Stimulated activated CD4-positive, alpha-beta T cell treated with anti-CD3 and anti-CD28 coated beads, Interleukin-1b, Interleukin-23, amount 100 ng/mL, for 48 hours (primary cell): ENCODE measurements around the gene KRTAP10-3.

Source experiments
- DNase-seq: peaks from one replicate; pipeline ENCODE4 v3.0.0-alpha.2; 2020

The KRTAP10-3 gene

GRCh38 chr21:44514746-44515358, 43.7 kb downstream of the KRTAP10-3 start:
- no peak for DNase-seq

GRCh38 chr21:44514218-44514520, 44.4 kb downstream of the KRTAP10-3 start:
- no peak for DNase-seq

- DNase-seq = no peak
These were observed 45.0 kb downstream of the KRTAP10-3 start for GRCh38 chr21:44513389-44514217.

- no peak for DNase-seq
These were observed 45.9 kb downstream of the KRTAP10-3 start for GRCh38 chr21:44512496-44513388.

DNA sequence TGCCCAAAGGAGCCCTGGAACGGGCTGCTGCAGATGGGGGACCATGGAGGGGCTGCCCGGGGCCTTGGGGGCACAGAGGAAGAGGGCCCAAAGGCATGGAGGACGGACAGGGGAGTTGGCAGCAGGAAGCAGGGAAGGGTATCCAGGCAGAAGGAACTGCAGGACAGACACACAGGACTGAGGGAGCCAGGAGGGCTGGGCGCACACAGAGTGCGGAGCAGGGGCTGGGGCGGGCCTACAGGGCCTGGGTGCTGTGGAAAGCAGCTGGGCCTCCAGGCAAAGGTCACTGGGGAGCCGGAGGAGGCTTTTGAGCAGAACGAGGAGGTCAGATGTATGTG, 46.7 kb downstream of the KRTAP10-3 start:
- no peak for DNase-seq

DNA sequence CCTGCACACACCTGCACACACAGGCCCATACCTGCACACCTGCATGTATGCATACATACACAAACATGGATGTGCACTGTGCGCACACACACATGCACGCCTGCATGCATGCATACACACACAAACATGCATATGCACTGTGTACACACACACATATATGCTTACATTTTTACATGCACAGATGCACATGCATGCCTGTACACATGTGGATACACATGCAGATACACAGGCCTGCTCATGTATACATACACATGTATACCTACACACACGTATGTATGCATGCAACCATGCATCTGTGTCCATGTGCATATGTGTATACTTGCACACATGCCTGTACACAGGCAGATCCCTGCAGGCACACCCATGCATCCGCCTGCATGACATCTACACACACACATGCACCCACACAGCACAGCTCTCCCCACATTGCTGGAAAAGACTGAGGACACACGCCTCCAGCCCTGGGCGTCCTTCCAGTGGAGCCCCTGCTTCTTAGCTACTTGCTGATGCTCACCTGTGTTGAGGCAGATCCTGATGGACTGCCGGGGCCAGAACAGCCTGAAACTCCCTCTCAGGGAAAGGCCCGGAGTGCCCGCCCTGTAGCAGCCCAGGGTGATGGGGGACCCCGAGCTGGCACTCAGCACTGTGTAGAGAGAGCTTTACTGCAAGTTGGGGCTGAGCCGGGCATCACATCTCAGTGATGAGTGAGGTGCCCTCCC, 47.2 kb downstream of the KRTAP10-3 start:
- DNase-seq = no peak

GRCh38 chr21:44510508-44511218, 47.9 kb downstream of the KRTAP10-3 start:
- peak; percentile 70 for DNase-seq

DNA sequence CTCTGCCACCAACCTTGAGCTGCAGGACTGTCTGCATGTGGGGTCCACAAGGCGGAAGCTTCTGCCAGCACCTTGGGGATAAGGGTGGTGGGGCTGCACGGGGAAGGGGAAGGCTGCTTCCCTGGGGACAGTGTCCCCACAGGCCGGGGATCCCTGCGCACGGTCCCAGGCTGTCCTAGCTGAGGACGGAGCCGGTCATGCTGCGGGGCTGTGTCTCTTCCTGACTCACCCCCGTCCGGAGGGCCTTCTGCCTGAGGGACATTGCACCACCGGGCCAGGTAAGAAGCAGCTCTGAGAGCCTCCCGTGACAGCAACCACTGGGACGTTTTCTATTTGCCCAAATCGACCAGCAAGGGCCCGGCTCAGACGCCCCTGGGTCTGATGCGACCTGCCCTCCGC, 48.5 kb downstream of the KRTAP10-3 start:
- DNase-seq = no peak

DNA sequence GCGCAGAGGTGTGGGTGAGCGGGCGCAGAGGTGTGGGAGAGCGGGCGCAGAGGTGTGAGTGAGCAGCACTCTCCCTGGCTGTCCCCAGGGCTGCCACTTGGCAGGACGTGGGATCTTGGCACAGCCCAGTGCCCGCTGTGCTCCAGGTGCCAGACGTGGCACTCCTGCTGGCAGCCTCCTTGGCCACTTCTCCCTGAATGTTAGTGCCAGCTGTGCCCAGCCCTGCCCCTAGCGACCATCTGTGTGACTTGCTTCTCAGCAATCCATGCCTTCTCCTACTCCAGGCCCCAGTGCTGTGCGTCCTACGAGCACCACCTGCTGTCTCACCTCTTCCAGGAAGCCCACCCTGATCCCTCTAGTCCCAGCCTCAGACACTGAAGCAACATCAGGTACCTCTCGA, 49.1 kb downstream of the KRTAP10-3 start:
- DNase-seq = no peak

DNA sequence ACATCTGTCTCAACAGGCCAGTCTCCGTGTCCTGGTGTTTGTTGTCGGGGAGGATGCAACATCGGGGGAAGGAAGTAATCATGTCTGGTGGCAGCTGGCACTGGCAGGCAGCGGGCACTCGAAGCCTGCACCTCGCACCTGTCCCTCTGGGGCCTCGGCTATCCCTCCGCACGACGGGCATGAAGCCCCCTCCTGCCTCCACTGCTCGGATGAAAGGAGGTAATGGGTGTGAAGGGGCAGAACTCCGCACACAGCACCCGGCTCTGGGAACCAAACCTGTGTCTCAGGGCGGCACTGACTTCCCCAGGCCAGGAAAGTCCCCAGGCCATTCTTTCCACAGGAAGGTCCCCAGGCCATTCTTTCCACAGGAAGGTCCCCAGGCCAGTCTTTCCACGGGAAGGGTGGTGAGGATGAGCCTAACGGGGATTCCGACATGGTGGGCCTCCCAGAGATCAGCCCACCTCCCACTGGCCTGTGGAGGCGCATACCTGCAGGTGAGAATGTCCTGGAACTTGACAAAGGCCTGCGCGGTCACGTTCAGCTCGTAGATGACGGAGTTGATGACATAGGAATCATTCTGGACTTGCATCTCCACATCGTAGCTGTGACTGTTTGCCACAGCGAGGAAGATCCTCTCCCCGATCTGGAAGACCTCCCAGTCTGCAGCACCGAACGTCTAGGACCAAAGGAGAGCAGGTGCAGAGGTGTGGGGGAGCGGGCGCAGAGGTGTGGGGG, 49.7 kb downstream of the KRTAP10-3 start:
- no peak for DNase-seq

DNA sequence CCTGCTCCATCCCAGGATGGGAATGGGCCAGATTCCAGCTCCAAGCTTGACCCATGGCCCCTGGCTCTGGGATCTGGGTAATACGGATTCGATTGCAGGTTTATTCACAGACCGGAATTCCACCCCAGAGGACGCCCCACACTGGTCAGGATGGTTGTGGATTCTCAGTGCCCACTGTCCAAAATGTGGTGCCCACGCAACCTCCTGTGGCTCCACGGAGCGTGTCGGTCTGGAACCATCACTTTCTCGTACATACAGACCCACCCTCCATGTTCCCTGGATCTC, 50.2 kb downstream of the KRTAP10-3 start:
- DNase-seq = no peak
